PC-9 (cell line): ENCODE data around the gene GABARAP. TPM values are rescaled to one million over a fixed set of nuclear protein-coding genes. Genes with fewer than 3 reads are reported as not detected.
A peak's percentile ranks its signal among the peaks of the same experiment; 100 is the strongest.

Experiments used
- BruUV-seq: library from RNA; stranded (reverse); fragments of 400-500 nt; replicated peaks from 2 replicates; lab custom pipeline; 2021; lab: Mats Ljungman, UMichigan
- CTCF ChIA-PET: fragments of 300-600 bp; sonication (Branson Sonifier 250); formaldehyde crosslinking; loops from one replicate; lab custom pipeline; 2022; ENCODE audit warnings: antibody characterized with exemption; lab: Charles Lee
- POLR2A ChIA-PET: fragments of 300-600 bp; sonication (Branson Sonifier 250); formaldehyde crosslinking; loops from one replicate; lab custom pipeline; 2022; ENCODE audit warnings: antibody characterized with exemption; ENCODE audit not compliant: unreplicated experiment; lab: Charles Lee
- DNase-seq, 2 experiments: peaks; one replicate each; pipeline versions ENCODE4 v3.0.0 to v3.0.0-alpha.2; 2015 to 2022; ENCODE audit warnings: mixed read lengths in 1 of 2
- H2AFZ ChIP-seq: fragments of 200-600 bp; sonication (generic); 2 replicates; pipeline ENCODE4 v1.8.1; 2017; ENCODE audit warnings: antibody characterized with exemption
- H3F3A ChIP-seq: fragments of 200-600 bp; sonication (generic); 2 replicates; pipeline ENCODE4 v1.8.1; 2017; ENCODE audit warnings: antibody characterized with exemption, mild to moderate bottlenecking, low read depth; ENCODE audit not compliant: insufficient read depth
- H3K27ac ChIP-seq: fragments of 200-600 bp; sonication (generic); 2 replicates; pipeline ENCODE4 v1.6.1; 2016; ENCODE audit warnings: mixed run types
- H3K27me3 ChIP-seq: fragments of 200-600 bp; sonication (generic); 2 replicates; pipeline ENCODE4 v1.6.1; 2016; ENCODE audit warnings: low read depth, mixed run types; ENCODE audit not compliant: insufficient read depth
- H3K36me3 ChIP-seq: fragments of 200-600 bp; sonication (generic); 2 replicates; pipeline ENCODE4 v1.6.1; 2016; ENCODE audit warnings: low read depth, mixed run types
- H3K4me1 ChIP-seq: fragments of 200-600 bp; sonication (generic); replicated peaks from 2 replicates; pipeline ENCODE4 v1.6.1; 2016; ENCODE audit warnings: mixed run types; ENCODE audit not compliant: insufficient read depth
- H3K4me2 ChIP-seq: fragments of 200-600 bp; sonication (generic); 2 replicates; pipeline ENCODE4 v1.6.1; 2017; ENCODE audit warnings: mixed run types
- H3K4me3 ChIP-seq: fragments of 200-600 bp; sonication (generic); 2 replicates; pipeline ENCODE4 v1.6.1; 2016; ENCODE audit warnings: mixed run types
- H3K79me2 ChIP-seq: fragments of 200-600 bp; sonication (generic); 2 replicates; pipeline ENCODE4 v1.6.1; 2017; ENCODE audit warnings: low read depth, mixed run types
- H3K9me2 ChIP-seq: fragments of 200-600 bp; sonication (generic); 2 replicates; pipeline ENCODE4 v1.8.1; 2017; ENCODE audit warnings: mild to moderate bottlenecking; ENCODE audit not compliant: insufficient read depth
- H3K9me3 ChIP-seq: fragments of 200-600 bp; sonication (generic); 2 replicates; pipeline ENCODE4 v1.8.1; 2016; ENCODE audit warnings: low read depth; ENCODE audit not compliant: insufficient read depth
- H4K20me1 ChIP-seq: fragments of 200-600 bp; sonication (generic); 2 replicates; pipeline ENCODE4 v1.8.1; 2017; ENCODE audit not compliant: insufficient read depth
- EZH2 ChIP-seq: fragments of 200-600 bp; sonication (generic); IDR thresholded peaks from 2 replicates; pipeline ENCODE4 v1.8.0; 2017; ENCODE audit warnings: antibody characterized with exemption, low read depth
- intact Hi-C: fragments of 100-400 bp; cut with micrococcal nuclease; formaldehyde crosslinking; loops from one replicate; pipeline ENCODE4 v1.10.0; 2022; ENCODE audit not compliant: unreplicated experiment
- total RNA-seq: library from RNA; stranded (reverse); gene quantifications from 2 replicates; pipeline ENCODE4 v1.2.3, GENCODE V29; 2021
- TF ChIP-seq, protein P1 (sequence below): fragments of 200-600 bp; sonication (generic); conservative IDR thresholded peaks from 2 replicates; pipeline ENCODE4 v1.6.1; 2017; ENCODE audit warnings: mixed run types, antibody characterized with exemption, mild to moderate bottlenecking, moderate library complexity

GABARAP gene
- total RNA-seq, 1 experiment from 2014 or later, result 424 TPM

DNA sequence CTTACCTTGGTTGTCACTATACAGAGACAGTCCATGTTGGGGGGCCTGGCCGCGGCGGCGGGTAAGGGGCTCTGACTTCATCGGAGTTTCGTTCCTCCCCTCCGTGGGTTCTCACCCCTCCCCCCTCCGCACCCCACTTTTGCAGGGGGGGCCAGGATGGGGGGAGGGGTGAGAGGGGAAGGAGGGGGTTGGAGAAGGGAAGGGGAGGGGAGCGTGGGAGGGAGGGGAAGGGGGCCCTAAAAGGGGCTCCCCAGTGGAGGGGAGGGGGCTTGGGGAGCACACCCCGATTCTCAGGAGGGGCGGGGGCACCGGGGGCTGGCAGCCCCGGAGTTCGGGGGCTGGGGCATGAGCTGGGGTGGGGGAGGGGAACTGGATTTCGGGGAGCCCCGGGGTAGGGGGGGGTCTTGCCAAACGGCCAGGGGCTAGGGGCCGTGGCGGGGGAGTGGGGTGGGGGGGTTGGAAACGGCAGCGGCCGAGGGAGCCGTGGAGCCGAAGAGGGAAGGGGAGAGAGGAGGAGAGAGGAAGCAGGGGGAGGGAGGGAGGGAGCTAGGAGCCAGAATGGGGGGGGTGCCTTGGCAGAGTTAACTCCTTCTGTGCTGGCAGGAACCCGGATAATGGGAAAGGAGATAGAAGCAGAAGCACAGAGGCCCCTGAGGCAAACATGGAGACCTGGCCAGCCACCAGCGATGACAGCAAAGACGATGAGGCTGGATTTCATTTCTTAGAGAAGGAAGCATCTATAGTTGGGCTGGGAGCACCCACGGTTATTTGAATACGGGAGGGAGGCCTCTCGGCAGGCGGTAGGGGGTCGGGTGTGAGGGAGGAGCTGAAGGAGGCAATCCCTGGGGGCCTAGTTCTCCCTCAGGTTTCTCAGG is 24.9 kb downstream of the GABARAP start:
- Histone ChIP-seq H4K20me1 (peaks cover 18% of the 10 kb centered on the region), H3K4me2 (peak overlapping the region; percentile 51; the same call in 1 of the 2 replicates), H3K27ac (no peak overlapping the region), H3K9me3 (no peaks in the 10 kb centered on the region), H3K79me2 (peaks cover 20% of the 10 kb centered on the region), H3K9me2 (no peaks in the 10 kb centered on the region), H3K27me3 (no peaks in the 10 kb centered on the region), H3F3A (peaks cover 52% of the 10 kb centered on the region), H2AFZ (no peak overlapping the region), H3K36me3 (peaks cover 15% of the 10 kb centered on the region), H3K4me1 (peaks cover 38% of the 10 kb centered on the region), H3K4me3 (no peak overlapping the region; the same call in 1 of the 2 replicates)
- intact Hi-C loops, result no loop called here
- BruUV-seq, result no TSS peak
- TF ChIP-seq, protein P1, sequence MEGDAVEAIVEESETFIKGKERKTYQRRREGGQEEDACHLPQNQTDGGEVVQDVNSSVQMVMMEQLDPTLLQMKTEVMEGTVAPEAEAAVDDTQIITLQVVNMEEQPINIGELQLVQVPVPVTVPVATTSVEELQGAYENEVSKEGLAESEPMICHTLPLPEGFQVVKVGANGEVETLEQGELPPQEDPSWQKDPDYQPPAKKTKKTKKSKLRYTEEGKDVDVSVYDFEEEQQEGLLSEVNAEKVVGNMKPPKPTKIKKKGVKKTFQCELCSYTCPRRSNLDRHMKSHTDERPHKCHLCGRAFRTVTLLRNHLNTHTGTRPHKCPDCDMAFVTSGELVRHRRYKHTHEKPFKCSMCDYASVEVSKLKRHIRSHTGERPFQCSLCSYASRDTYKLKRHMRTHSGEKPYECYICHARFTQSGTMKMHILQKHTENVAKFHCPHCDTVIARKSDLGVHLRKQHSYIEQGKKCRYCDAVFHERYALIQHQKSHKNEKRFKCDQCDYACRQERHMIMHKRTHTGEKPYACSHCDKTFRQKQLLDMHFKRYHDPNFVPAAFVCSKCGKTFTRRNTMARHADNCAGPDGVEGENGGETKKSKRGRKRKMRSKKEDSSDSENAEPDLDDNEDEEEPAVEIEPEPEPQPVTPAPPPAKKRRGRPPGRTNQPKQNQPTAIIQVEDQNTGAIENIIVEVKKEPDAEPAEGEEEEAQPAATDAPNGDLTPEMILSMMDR, result no peak
- no peak for TF ChIP-seq EZH2
- CTCF ChIA-PET, result interaction anchor here (0.6 kb wide), 1 partner anchor 116 kb away, joined by 3 read pairs; no protein-coding TSS in a partner anchor
- no peak for DNase-seq
- POLR2A ChIA-PET, result interaction anchor here (0.6 kb wide), 1 partner anchor 20 kb away, joined by 4 read pairs; no protein-coding TSS in a partner anchor

DNA sequence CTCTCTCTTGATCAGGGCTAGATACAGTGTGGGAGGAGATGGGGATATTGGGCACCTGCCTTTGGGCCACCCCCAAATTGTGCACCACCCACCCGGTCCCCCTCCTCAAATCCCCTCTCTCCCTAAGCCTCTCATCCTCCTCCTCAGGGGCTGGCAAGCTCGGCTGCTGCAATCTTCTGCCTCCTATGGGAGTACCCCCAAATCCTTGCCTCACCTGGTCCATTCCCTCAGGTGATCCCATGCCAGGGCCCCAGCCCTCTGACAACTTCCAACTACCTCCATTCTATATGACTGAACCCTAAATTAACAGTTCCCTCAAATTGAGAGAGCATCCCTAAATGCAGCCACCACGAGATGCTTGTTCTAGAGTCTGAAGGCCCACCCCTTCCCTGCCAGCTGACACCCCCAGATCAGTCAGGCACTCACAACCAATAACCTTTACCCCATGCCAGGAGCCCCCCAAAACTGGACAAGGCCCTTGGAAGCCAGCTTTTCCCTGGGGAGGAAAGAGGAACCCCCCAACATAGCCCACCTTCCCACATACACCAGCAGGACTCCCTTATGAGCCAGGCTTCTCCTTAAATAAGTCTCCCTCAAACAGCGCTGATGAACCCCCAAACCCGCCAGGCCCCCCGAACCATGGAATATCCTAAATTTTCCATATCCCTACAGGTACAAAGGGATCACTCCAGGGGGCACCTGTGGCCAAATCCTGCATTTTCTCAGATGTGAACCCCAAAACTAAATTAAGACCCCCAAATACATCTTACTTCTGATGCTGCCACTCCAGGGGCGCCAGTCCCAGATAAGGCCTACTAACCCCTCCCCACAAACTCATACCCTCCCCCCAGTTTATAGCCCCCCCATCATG is 25.8 kb downstream of the GABARAP start:
- CTCF ChIA-PET, result no interaction called here
- intact Hi-C loops, result no loop called here
- Histone ChIP-seq H2AFZ (no peak overlapping the region), H3K4me3 (no peak overlapping the region; the same call in 1 of the 2 replicates), H3K4me2 (peak overlapping the region; percentile 51; the same call in 1 of the 2 replicates), H3K36me3 (peaks cover 6% of the 10 kb centered on the region), H3K27ac (no peak overlapping the region), H3K79me2 (peaks cover 12% of the 10 kb centered on the region), H3K4me1 (peaks cover 30% of the 10 kb centered on the region), H4K20me1 (peaks cover 9% of the 10 kb centered on the region), H3F3A (peaks cover 45% of the 10 kb centered on the region), H3K9me3 (no peaks in the 10 kb centered on the region), H3K9me2 (no peaks in the 10 kb centered on the region), H3K27me3 (no peaks in the 10 kb centered on the region)
- POLR2A ChIA-PET, result interaction anchor here (0.6 kb wide), 1 partner anchor 25 kb away, joined by 4 read pairs; no protein-coding TSS in a partner anchor
- no peak for DNase-seq
- no peak for TF ChIP-seq EZH2
- TF ChIP-seq, protein P1, result no peak
- BruUV-seq, result no TSS peak

DNA sequence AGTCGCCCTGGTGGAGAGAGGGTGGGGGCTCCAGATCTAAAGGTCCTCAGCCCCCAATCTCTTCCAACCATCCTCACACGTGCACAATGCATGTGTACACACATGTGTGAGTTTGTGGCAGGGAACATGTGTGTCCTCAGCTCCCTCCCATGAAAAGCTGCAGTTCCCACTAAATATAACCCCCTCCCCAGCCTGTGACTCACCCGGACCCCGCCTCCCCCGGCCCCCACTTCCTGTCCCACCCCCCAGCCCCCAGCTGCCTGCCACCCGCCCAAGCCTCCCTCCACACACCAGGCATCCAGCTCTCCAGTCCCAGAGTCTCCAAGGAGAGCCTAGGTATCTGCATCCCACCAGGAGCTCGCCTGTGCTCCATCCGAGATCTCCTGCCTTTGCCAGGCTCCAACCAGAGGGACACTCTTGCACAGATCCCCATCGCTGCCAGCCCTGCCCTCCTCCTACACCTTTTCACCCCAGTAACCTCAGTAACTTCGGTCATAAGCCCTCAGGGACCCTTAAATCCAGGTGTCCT is 26.5 kb downstream of the GABARAP start:
- H3K36me3 ChIP-seq, result no peaks in the 10 kb centered on the region
- no peak overlapping the region for H2AFZ ChIP-seq
- intact Hi-C loops, result loop anchor here (1.0 to 2.0 kb wide), 2 partner anchors 46 to 169 kb away; no protein-coding TSS in a partner anchor
- 0 out of 2 replicates have a peak, but pooled peaks cover 4% of the 10 kb centered on the region for H3K79me2 ChIP-seq
- H3K9me2 ChIP-seq, result no peaks in the 10 kb centered on the region
- peaks cover 38% of the 10 kb centered on the region for H3F3A ChIP-seq
- H3K27ac ChIP-seq, result no peak overlapping the region
- no TSS peak for BruUV-seq
- peaks cover 2% of the 10 kb centered on the region for H4K20me1 ChIP-seq
- ChIA-PET POLR2A (interaction anchor here (0.5 to 0.7 kb wide), 3 partner anchors 8 to 188 kb away, joined by 4 to 5 read pairs (median 4); no protein-coding TSS in a partner anchor), CTCF (no interaction called here)
- no peak overlapping the region for H3K4me3 ChIP-seq
- TF ChIP-seq, protein P1, result no peak
- no peak for TF ChIP-seq EZH2
- H3K4me2 ChIP-seq, result peak overlapping the region; percentile 51
- no peaks in the 10 kb centered on the region for H3K9me3 ChIP-seq
- peaks cover 22% of the 10 kb centered on the region for H3K4me1 ChIP-seq
- DNase-seq, result no peak
- H3K27me3 ChIP-seq, result no peaks in the 10 kb centered on the region
